HepG2 (cell line): ENCODE measurements around the gene CHRNG. TPM values are rescaled to one million over a fixed set of nuclear protein-coding genes. Genes with fewer than 3 reads are reported as not detected.

Experiments
- FOXK2 ChIP-seq: fragments of 450-650 bp; IDR thresholded peaks from 2 replicates; pipeline ENCODE4 v1.6.1; 2016
- GTF2F1 ChIP-seq: fragments of 150-350 bp; IDR thresholded peaks from 2 replicates; pipeline ENCODE4 v1.6.1; 2014; ENCODE audit warnings: low read length
- KDM6A ChIP-seq: IDR thresholded peaks from 2 replicates; pipeline ENCODE4 v1.6.1; 2016; ENCODE audit warnings: low read depth
- MEIS2 ChIP-seq: sonication (generic); formaldehyde crosslinking; IDR thresholded peaks from 2 replicates; pipeline ENCODE4 v1.9.0; 2021; ENCODE audit warnings: mild to moderate bottlenecking, missing genetic modification reagents
- NFIC ChIP-seq: IDR thresholded peaks from 2 replicates; pipeline ENCODE4 v1.6.1; 2012; ENCODE audit warnings: mild to moderate bottlenecking, low read length, inconsistent platforms
- REPIN1 ChIP-seq: sonication (generic); formaldehyde crosslinking; IDR thresholded peaks from 2 replicates; pipeline ENCODE4 v1.8.0; 2022; ENCODE audit warnings: missing genetic modification reagents, low read depth, mild to moderate bottlenecking, borderline replicate concordance
- SATB2 ChIP-seq: sonication (generic); formaldehyde crosslinking; IDR thresholded peaks from 2 replicates; pipeline ENCODE4 v1.5.0; 2020; ENCODE audit warnings: missing genetic modification reagents
- SRSF4 ChIP-seq: fragments of 200-400 bp; formaldehyde crosslinking; IDR thresholded peaks from one replicate; pipeline ENCODE4 v1.6.1; 2018; ENCODE audit warnings: mild to moderate bottlenecking, low read depth, low read length, moderate library complexity; ENCODE audit not compliant: poor library complexity, severe bottlenecking
- TBP ChIP-seq: sonication (generic); formaldehyde crosslinking; IDR thresholded peaks from 2 replicates; pipeline ENCODE4 v1.5.0; 2020; ENCODE audit warnings: missing genetic modification reagents
- XRCC5 ChIP-seq: fragments of 200-400 bp; formaldehyde crosslinking; optimal IDR thresholded peaks from 2 replicates; pipeline ENCODE3; 2017; ENCODE audit warnings: mild to moderate bottlenecking, low read length
- ZC3H4 ChIP-seq: sonication (generic); formaldehyde crosslinking; IDR thresholded peaks from 2 replicates; pipeline ENCODE4 v1.4.0; 2020; ENCODE audit warnings: missing genetic modification reagents, borderline replicate concordance
- ZNF124 ChIP-seq: sonication (generic); formaldehyde crosslinking; IDR thresholded peaks from 2 replicates; pipeline ENCODE4 v1.4.0; 2020; ENCODE audit warnings: missing genetic modification reagents
- ZNF432 ChIP-seq: sonication (generic); formaldehyde crosslinking; IDR thresholded peaks from 2 replicates; pipeline ENCODE4 v1.5.0; 2020; ENCODE audit warnings: missing genetic modification reagents, mild to moderate bottlenecking, borderline replicate concordance
- ZNF550 ChIP-seq: sonication (generic); formaldehyde crosslinking; IDR thresholded peaks from 2 replicates; pipeline ENCODE4 v1.4.0; 2020; ENCODE audit warnings: mild to moderate bottlenecking, missing genetic modification reagents, borderline replicate concordance
- ZNF552 ChIP-seq: sonication (generic); formaldehyde crosslinking; IDR thresholded peaks from 2 replicates; pipeline ENCODE4 v1.9.0; 2022; ENCODE audit warnings: missing genetic modification reagents, mild to moderate bottlenecking, borderline replicate concordance
- ZNF75D ChIP-seq: sonication (generic); formaldehyde crosslinking; IDR thresholded peaks from 2 replicates; pipeline ENCODE4 v1.8.1; 2023; ENCODE audit warnings: missing genetic modification reagents, mild to moderate bottlenecking, borderline replicate concordance
- ZSCAN12 ChIP-seq: sonication (generic); formaldehyde crosslinking; IDR thresholded peaks from 2 replicates; pipeline ENCODE4 v1.9.0; 2021; ENCODE audit warnings: mild to moderate bottlenecking, missing genetic modification reagents
- polyA plus RNA-seq, 8 experiments: library from polyadenylated mRNA; depleted of rRNA in 3 of 8; stranded (reverse) in 7 of 8; unstranded in 1 of 8; fragments of >200 nt; fragmentation: Illumina TruSeq in 4 of 8; extraction: Trizol in 4 of 8; gene quantifications; 2 replicates each; pipeline versions ENCODE4 v1.2.1 to v1.2.3, GENCODE V29; 2011 to 2016; ENCODE audit warnings: low read depth in 4 of 8, missing spikeins in 1 of 8, mixed read lengths in 1 of 8; ENCODE audit not compliant: insufficient read depth in 1 of 8
- total RNA-seq, 5 experiments: library from RNA; depleted of rRNA; stranded (reverse); fragments of >200 nt; fragmentation: Illumina TruSeq; extraction: Trizol; gene quantifications; 2 replicates each; pipeline ENCODE4 v1.2.3, GENCODE V29; 2016; ENCODE audit warnings: low read depth in 1 of 5
- TF ChIP-seq, protein P1 (sequence below): sonication (generic); formaldehyde crosslinking; IDR thresholded peaks from 2 replicates; pipeline ENCODE4 v1.8.0; 2022; ENCODE audit warnings: missing genetic modification reagents, mild to moderate bottlenecking, moderate library complexity, borderline replicate concordance
- TF ChIP-seq, protein P2 (sequence below): sonication (generic); formaldehyde crosslinking; IDR thresholded peaks from 2 replicates; pipeline ENCODE4 v1.4.0; 2020; ENCODE audit warnings: missing genetic modification reagents
- TF ChIP-seq, protein P3 (sequence below): IDR thresholded peaks from 2 replicates; pipeline ENCODE4 v1.4.0; 2020; ENCODE audit warnings: mild to moderate bottlenecking, missing genetic modification reagents
- TF ChIP-seq, protein P4 (sequence below): sonication (generic); formaldehyde crosslinking; IDR thresholded peaks from 2 replicates; pipeline ENCODE4 v1.5.0; 2020; ENCODE audit warnings: missing genetic modification reagents, mild to moderate bottlenecking, borderline replicate concordance

CHRNG gene
- total and polyA plus RNA-seq, 2 of the 13 experiments (the other 11 are each of a cell fraction or from before 2014, with no cell fraction given) = not detected

DNA sequence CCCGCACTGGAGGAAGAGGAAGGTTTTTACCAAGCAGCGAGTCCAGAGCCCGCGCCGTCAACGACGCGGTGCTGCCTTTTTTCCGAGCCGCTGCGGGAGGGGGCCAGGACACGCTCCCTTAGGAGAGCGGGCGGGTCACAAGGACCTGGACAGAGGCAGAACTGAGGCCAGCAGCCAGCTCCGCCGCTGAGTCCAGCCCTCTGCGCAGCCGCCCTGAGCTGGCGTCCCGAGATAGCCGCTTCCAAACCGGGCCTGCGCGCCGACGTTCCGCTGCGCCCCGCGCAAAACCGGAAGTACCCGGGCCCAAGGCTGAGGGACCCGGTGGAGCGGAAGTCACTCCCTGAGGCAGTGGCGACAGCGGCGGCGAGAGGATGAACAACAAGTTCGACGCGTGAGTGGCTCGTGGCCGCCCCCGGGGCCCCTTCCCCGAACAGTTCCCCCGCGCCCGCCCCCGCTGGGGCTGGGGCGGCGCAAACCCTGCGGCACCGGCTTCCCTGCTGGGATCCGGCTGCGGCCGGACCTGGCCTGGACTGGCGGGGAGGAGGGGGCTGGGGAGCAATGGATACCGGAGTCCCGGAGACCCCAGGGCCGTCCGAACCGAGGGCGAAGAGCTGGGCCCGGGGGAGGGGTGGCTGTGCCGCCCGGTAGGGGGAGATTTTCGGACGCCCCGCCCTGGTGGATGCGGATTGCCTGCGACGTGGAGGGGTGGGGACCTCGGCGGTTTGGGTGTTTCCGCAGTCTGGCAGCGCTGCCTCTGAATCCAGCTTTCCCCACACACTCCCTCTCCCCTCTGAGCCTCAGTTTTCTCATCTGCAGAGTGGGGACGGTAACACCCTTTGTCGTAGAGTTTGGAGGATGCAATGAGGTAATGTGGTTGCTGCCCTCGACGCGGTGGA, 11.1 kb downstream of the CHRNG start, which contains the start of the genes EIF4E2 and TIGD1 (continued):
- TF ChIP-seq ZNF124 (peak; percentile 96; the same call in 1 of the 2 replicates), SATB2 (CRISPR knock-in tag) (peak; percentile 96), SRSF4 (no peak), NFIC (0 out of 2 replicates have a peak, but pooled peaks have one; percentile 7), ZC3H4 (CRISPR knock-in tag) (peak; percentile 31; the same call in 1 of the 2 replicates), KDM6A (CRISPR knock-in tag) (no peak), REPIN1 (peak; percentile 100), FOXK2 (peak; percentile 63; the same call in 1 of the 2 replicates), TBP (0 out of 2 replicates have a peak, but pooled peaks have one; percentile 75), ZNF432 (CRISPR knock-in tag) (peak; percentile 89; the same call in 1 of the 2 replicates), ZNF550 (peak; percentile 57; the same call in 1 of the 2 replicates), GTF2F1 (peak; percentile 83), XRCC5 (peak; percentile 92), ZNF552 (peak; percentile 99), MEIS2 (CRISPR knock-in tag) (peak; percentile 98), ZNF75D (peak; percentile 84; the same call in 1 of the 2 replicates), ZSCAN12 (peak; percentile 96)
- TF ChIP-seq, protein P1, sequence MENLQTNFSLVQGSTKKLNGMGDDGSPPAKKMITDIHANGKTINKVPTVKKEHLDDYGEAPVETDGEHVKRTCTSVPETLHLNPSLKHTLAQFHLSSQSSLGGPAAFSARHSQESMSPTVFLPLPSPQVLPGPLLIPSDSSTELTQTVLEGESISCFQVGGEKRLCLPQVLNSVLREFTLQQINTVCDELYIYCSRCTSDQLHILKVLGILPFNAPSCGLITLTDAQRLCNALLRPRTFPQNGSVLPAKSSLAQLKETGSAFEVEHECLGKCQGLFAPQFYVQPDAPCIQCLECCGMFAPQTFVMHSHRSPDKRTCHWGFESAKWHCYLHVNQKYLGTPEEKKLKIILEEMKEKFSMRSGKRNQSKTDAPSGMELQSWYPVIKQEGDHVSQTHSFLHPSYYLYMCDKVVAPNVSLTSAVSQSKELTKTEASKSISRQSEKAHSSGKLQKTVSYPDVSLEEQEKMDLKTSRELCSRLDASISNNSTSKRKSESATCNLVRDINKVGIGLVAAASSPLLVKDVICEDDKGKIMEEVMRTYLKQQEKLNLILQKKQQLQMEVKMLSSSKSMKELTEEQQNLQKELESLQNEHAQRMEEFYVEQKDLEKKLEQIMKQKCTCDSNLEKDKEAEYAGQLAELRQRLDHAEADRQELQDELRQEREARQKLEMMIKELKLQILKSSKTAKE (CRISPR knock-in tag) = no peak; the same call in 1 of the 2 replicates
- TF ChIP-seq, protein P2, sequence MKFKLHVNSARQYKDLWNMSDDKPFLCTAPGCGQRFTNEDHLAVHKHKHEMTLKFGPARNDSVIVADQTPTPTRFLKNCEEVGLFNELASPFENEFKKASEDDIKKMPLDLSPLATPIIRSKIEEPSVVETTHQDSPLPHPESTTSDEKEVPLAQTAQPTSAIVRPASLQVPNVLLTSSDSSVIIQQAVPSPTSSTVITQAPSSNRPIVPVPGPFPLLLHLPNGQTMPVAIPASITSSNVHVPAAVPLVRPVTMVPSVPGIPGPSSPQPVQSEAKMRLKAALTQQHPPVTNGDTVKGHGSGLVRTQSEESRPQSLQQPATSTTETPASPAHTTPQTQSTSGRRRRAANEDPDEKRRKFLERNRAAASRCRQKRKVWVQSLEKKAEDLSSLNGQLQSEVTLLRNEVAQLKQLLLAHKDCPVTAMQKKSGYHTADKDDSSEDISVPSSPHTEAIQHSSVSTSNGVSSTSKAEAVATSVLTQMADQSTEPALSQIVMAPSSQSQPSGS (CRISPR knock-in tag) = peak; percentile 96
- TF ChIP-seq, protein P3, sequence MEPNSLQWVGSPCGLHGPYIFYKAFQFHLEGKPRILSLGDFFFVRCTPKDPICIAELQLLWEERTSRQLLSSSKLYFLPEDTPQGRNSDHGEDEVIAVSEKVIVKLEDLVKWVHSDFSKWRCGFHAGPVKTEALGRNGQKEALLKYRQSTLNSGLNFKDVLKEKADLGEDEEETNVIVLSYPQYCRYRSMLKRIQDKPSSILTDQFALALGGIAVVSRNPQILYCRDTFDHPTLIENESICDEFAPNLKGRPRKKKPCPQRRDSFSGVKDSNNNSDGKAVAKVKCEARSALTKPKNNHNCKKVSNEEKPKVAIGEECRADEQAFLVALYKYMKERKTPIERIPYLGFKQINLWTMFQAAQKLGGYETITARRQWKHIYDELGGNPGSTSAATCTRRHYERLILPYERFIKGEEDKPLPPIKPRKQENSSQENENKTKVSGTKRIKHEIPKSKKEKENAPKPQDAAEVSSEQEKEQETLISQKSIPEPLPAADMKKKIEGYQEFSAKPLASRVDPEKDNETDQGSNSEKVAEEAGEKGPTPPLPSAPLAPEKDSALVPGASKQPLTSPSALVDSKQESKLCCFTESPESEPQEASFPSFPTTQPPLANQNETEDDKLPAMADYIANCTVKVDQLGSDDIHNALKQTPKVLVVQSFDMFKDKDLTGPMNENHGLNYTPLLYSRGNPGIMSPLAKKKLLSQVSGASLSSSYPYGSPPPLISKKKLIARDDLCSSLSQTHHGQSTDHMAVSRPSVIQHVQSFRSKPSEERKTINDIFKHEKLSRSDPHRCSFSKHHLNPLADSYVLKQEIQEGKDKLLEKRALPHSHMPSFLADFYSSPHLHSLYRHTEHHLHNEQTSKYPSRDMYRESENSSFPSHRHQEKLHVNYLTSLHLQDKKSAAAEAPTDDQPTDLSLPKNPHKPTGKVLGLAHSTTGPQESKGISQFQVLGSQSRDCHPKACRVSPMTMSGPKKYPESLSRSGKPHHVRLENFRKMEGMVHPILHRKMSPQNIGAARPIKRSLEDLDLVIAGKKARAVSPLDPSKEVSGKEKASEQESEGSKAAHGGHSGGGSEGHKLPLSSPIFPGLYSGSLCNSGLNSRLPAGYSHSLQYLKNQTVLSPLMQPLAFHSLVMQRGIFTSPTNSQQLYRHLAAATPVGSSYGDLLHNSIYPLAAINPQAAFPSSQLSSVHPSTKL (CRISPR knock-in tag) = peak; percentile 87
- TF ChIP-seq, protein P4, sequence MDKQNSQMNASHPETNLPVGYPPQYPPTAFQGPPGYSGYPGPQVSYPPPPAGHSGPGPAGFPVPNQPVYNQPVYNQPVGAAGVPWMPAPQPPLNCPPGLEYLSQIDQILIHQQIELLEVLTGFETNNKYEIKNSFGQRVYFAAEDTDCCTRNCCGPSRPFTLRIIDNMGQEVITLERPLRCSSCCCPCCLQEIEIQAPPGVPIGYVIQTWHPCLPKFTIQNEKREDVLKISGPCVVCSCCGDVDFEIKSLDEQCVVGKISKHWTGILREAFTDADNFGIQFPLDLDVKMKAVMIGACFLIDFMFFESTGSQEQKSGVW (CRISPR knock-in tag) = peak; percentile 89; the same call in 1 of the 2 replicates
